Immature natural killer cell (primary cell): Measurements from ENCODE around the gene GYG1. TPM values are rescaled to one million over a fixed set of nuclear protein-coding genes. Genes with fewer than 3 reads are reported as not detected.
A peak's percentile ranks its signal among the peaks of the same experiment; 100 is the strongest.

Experiments
- DNase-seq, 3 donors: peaks; one replicate each; pipeline ENCODE4 v3.0.0; 2022; ENCODE audit warnings: mixed read lengths in 1 of 3
- H3K27ac Mint-ChIP-seq, 6 donors: one replicate each; pipeline ENCODE4 v1.8.0; 2020; ENCODE audit warnings: mixed read lengths in 6 of 6, mild to moderate bottlenecking in 5 of 6, inconsistent platforms in 4 of 6, moderate library complexity in 3 of 6
- H3K27me3 Mint-ChIP-seq, 3 donors: one replicate each; pipeline ENCODE4 v1.8.0; 2020 to 2021; ENCODE audit warnings: low read depth in 3 of 3, mild to moderate bottlenecking in 3 of 3, mixed read lengths in 3 of 3, moderate library complexity in 3 of 3, inconsistent platforms in 1 of 3
- H3K36me3 Mint-ChIP-seq, 3 donors: one replicate each; pipeline ENCODE4 v1.8.0; 2020; ENCODE audit warnings: mixed read lengths in 3 of 3, inconsistent platforms in 2 of 3, mild to moderate bottlenecking in 2 of 3
- H3K4me1 Mint-ChIP-seq, 2 donors: one replicate each; pipeline ENCODE4 v1.8.0; 2020; ENCODE audit warnings: inconsistent platforms in 2 of 2, mild to moderate bottlenecking in 2 of 2, mixed read lengths in 2 of 2, moderate library complexity in 1 of 2
- H3K4me3 Mint-ChIP-seq, 5 donors: one replicate each; pipeline ENCODE4 v1.8.0; 2020; ENCODE audit warnings: mild to moderate bottlenecking in 5 of 5, mixed read lengths in 5 of 5, inconsistent platforms in 3 of 5, moderate library complexity in 3 of 5
- H3K9me3 Mint-ChIP-seq, 6 donors: one replicate each; pipeline ENCODE4 v1.8.0; 2020; ENCODE audit warnings: mild to moderate bottlenecking in 6 of 6, mixed read lengths in 6 of 6, inconsistent platforms in 4 of 6, moderate library complexity in 3 of 6
- polyA plus RNA-seq, 3 donors: library from polyadenylated mRNA; unstranded; fragments of 300-500 nt; fragmentation: Illumina TruSeq; gene quantifications; one replicate each; pipeline ENCODE4 v1.2.3, GENCODE V29; 2021

Gene GYG1
- polyA plus RNA-seq, 3 donors from 2014 or later: 73.5 to 102 (median 91.8) TPM

DNA sequence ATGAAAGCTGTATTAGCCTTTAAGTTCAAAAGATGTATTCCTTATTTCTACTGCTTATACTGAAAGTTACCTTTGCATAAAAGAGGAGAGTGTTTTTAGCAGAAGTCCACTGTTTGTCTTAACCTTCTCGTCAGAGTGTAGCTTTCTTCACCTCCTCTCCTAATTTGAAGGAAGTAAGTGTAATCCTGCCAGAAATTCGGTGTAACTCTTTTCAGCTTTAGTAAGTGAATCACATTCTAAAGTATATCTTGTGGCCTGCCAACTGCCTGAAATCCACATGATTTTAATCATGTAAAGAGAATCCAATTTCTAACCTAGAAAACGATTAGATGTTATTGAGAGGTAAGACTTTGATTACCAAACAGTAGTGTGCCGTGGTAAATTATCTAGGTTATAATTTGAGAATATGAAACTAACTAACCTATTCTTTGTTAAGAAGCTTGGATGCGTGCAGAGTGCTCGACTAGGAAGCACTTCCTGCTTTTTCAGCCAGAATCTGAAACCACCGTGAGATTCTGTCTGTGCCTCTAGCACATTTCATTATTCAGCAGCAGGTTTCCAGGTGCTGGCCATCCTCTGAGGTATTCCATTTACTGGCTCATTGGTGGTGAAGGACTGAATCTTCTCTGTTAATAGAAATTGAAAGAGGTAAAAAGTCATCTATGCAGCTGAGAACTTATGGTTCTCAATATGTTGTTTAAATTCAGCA lies 7.5 kb downstream of the GYG1 start:
- Mint-ChIP-seq H3K9me3 (no peaks in the 10 kb centered on the region), H3K27me3 (no peaks in the 10 kb centered on the region), H3K36me3 (peaks cover 21 to 37% (median 21%) of the 10 kb centered on the region in 3 donors), H3K27ac (peak overlapping the region; percentile 77 to 96 (median 90)), H3K4me1 (peaks cover 42 to 74% of the 10 kb centered on the region in 2 donors), H3K4me3 (peak overlapping the region; percentile 34 to 75 (median 44))
- peak in 1 of 3 donors; percentile 39 for DNase-seq

DNA sequence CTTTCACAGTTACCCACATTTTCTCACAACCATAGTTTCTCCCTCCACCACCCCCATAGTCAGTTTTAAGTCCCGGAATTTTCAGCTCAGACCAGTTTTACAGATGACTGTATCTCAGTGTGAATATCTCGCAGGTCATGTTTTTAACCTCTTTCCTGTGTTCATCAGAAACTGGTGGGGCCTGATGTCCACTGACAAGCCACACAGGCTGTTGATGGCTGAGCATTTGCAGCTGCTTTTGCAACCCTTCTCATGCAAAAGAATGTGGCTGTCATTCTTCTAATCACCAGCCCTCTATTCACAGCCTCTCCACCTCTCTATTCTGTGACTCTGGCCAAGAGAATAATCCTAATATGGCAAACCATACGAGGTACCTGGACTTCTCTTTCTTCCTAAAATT lies 8.5 kb downstream of the GYG1 start:
- Mint-ChIP-seq H3K27ac (peak overlapping the region; percentile 77 to 94 (median 86)), H3K36me3 (peaks cover 21 to 40% (median 24%) of the 10 kb centered on the region in 3 donors), H3K27me3 (peaks cover 0 to 1% (median 0%) of the 10 kb centered on the region in 3 donors), H3K9me3 (no peaks in the 10 kb centered on the region), H3K4me3 (peak overlapping the region in 4 of 5 donors; percentile 43 to 80 (median 51)), H3K4me1 (peaks cover 40 to 78% of the 10 kb centered on the region in 2 donors)
- no peak for DNase-seq

DNA sequence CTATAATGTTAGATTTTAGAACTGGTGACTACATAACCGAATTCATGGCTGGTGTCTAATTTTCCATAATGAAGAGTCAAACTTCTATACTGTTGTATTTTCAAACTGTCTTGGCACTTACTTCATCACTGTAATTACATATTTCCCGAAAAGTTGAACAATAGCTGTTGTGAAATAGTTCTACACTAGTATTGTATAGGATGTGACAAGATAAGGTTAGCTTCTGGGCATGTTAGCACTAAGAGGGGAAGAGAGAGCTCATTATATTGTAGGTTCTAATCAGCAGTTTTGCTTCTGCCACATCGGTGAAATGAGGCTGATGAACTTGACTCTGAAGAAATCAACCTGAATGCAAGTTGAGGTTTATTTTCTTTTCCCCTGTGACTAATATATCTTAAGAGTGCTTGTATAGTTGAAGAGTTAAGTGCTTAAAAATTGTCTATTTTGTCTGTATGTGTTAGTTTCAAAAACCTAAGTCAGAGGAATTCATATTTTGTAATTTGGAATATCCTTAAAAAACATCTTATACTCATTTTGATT lies 8.9 kb downstream of the GYG1 start:
- Mint-ChIP-seq H3K27me3 (peaks cover 0 to 1% (median 0%) of the 10 kb centered on the region in 3 donors), H3K36me3 (peaks cover 21 to 37% (median 22%) of the 10 kb centered on the region in 3 donors), H3K4me1 (peaks cover 40 to 76% of the 10 kb centered on the region in 2 donors), H3K4me3 (peak overlapping the region in 4 of 5 donors; percentile 14 to 80 (median 51)), H3K27ac (peak overlapping the region; percentile 77 to 94 (median 86)), H3K9me3 (no peaks in the 10 kb centered on the region)
- DNase-seq: no peak

DNA sequence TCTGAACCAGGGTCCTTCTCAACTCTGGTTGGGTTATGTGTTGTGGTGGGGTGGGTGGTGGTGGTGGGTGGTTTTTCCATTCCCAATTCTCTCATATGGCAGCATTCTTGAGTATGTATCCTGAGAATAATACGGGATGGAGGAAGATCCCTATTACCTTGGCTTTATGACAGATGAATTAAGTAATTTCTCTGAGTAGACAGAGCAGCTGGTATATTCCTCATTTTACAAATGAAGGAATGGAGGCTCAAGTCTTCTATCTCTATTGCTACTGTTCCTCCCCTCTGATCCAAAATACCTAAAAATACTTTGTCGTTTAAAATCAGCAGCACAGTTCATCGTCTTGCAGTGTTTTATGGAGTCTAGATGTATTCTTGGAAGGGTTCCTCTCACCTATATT lies 10.4 kb downstream of the GYG1 start:
- Mint-ChIP-seq H3K9me3 (no peaks in the 10 kb centered on the region), H3K4me1 (peaks cover 40 to 67% of the 10 kb centered on the region in 2 donors), H3K27me3 (peaks cover 0 to 1% (median 0%) of the 10 kb centered on the region in 3 donors), H3K27ac (peak overlapping the region in 3 of 6 donors; percentile 7 to 49 (median 17)), H3K36me3 (peaks cover 10 to 34% (median 14%) of the 10 kb centered on the region in 3 donors), H3K4me3 (no peak overlapping the region)
- DNase-seq: no peak

DNA sequence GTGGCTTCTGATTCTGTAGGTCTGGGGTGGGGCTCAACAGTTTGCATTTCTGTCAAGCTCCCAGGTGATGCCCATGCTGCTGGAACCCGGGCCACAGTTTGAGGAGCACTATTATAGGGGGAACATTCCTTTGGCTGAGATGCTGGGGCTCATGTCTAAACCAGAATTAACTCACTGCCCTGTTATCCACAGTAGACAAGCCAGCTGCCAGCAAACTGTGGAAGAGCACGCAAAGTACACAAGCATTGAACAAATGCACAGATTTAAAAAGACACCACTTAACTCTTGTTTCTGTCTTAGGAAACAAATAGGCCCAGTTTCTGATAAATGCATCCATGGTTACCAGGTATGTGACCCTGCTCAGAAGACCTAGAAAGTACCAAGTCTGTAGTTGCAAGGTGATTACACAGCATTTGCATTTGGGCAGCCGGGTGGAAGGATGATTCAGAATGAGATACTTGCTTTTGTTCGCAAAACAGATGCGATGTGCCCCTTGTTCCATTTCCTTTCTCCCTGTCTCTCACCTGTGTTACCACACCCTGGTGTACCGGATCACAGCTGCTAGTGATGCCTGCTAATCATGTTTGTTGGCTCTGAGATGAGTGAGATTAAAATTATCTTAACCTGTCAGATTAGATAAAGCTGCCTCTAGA lies 12.4 kb downstream of the GYG1 start:
- H3K27me3 Mint-ChIP-seq: peaks cover 0 to 3% (median 0%) of the 10 kb centered on the region in 3 donors
- H3K4me3 Mint-ChIP-seq: no peak overlapping the region
- peaks cover 10 to 43% (median 14%) of the 10 kb centered on the region in 3 donors for H3K36me3 Mint-ChIP-seq
- H3K9me3 Mint-ChIP-seq: no peaks in the 10 kb centered on the region
- no peak for DNase-seq
- peaks cover 43 to 67% of the 10 kb centered on the region in 2 donors for H3K4me1 Mint-ChIP-seq
- H3K27ac Mint-ChIP-seq: peak overlapping the region in 1 of 6 donors; percentile 13

DNA sequence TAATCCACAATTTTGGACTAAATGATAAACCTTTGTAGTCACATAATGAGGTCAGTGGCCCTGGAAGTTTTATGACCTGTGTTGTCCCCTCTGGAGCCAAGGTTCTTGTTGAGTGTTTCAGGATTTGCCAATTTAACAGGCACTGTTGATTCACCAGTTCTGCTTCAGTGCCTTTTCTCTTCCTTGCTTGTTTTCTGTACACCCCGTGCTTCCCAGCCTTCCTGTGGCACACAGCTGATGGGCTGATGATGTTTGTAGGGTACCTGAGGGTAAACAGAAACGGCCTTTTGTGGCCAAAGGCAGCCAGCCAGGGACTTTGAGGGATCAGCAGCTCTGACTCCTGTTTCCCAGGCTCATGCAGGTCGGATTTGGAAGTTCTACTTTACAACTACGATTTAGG lies 13.3 kb downstream of the GYG1 start:
- H3K4me3 Mint-ChIP-seq: no peak overlapping the region
- no peak for DNase-seq
- H3K9me3 Mint-ChIP-seq: no peaks in the 10 kb centered on the region
- H3K4me1 Mint-ChIP-seq: peaks cover 42 to 67% of the 10 kb centered on the region in 2 donors
- peaks cover under 1 to 8% (median 3%) of the 10 kb centered on the region in 3 donors for H3K27me3 Mint-ChIP-seq
- H3K36me3 Mint-ChIP-seq: peaks cover 15 to 49% (median 18%) of the 10 kb centered on the region in 3 donors
- H3K27ac Mint-ChIP-seq: peak overlapping the region in 2 of 6 donors; percentile 9 to 35

DNA sequence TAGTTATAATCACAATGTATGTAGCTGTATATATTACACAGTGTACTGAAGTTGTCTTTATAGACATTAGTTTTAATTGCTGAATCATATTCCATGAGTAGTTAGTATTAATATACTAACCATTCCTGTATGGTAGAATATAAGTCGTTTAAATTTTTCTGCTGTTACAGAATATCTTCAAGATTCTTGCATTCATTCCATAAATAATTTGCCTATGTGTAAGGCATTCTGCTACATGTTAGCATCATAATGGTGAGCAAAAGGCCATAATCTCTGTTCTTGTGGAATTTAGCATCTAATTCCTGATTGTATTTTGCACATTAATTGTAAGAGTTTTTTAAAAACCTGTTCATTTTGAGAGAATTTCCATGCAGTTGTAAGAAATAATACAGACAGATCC lies 14.1 kb downstream of the GYG1 start:
- Mint-ChIP-seq H3K36me3 (peaks cover 20 to 53% (median 23%) of the 10 kb centered on the region in 3 donors), H3K4me1 (peaks cover 42 to 67% of the 10 kb centered on the region in 2 donors)

DNA sequence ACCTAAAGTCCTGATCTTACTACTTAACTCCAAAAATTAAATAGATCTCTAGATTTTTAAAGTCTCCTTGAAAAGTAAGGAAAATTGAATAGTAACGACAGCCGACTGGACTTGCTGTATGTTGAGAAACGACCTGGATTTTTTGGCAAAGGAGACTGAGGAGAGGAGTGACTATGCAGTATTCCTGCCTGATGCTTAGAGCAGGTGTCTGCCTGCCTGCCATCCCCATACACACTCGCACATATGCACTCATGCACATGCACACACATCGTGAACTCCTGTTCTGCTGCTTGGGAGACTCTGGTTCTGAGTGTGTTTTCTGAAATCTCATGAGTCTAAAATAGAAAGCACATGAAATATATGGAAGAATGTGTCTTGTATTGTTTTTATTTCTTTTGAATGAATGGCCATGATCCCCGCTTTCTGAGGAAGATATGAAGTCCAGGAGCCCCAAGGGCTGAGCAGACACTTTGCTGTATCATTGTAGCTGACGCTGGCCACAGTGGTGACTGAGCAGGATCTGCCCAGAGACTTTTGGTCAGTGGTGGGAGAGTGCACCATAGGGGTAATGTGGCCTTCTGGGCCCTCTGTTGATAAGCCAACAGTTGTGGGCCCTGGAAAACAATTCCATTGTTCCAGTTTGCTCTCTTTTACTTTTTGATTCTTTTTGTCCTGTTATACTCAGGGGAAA lies 16.4 kb downstream of the GYG1 start:
- peak overlapping the region; percentile 51 to 98 (median 92) for H3K27ac Mint-ChIP-seq
- no peak for DNase-seq
- H3K27me3 Mint-ChIP-seq: peaks cover 2 to 14% (median 8%) of the 10 kb centered on the region in 3 donors
- H3K9me3 Mint-ChIP-seq: no peaks in the 10 kb centered on the region
- peak overlapping the region in 1 of 5 donors; percentile 30 for H3K4me3 Mint-ChIP-seq
- peaks cover 50 to 68% of the 10 kb centered on the region in 2 donors for H3K4me1 Mint-ChIP-seq
- H3K36me3 Mint-ChIP-seq: peaks cover 28 to 58% (median 32%) of the 10 kb centered on the region in 3 donors

More for the DNA sequence above, 14.1 kb downstream of the GYG1 start:
- H3K4me3 Mint-ChIP-seq: no peak overlapping the region
- peaks cover 2 to 12% (median 7%) of the 10 kb centered on the region in 3 donors for H3K27me3 Mint-ChIP-seq
- no peak for DNase-seq
- no peaks in the 10 kb centered on the region for H3K9me3 Mint-ChIP-seq
- peak overlapping the region in 2 of 6 donors; percentile 3 to 26 for H3K27ac Mint-ChIP-seq

DNA sequence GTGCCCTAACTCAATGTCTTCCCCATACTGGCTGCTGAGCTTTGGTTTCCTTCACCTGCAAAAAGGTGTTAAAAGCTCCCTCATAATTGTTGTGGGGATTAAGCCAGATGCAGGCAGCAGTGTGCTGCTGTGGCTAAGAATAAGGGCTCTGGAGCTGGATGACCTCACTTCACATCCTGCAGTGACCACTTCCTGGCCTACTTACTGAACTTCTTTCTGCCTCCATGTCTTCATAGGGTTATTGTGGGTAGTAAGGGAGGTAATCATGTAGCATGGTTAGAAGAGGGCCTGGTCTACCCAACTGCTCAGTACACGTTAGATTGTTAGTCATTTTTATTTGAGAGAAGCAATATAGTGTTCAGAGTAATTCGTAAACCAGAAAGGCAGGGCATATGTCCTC lies 18.4 kb downstream of the GYG1 start:
- Mint-ChIP-seq H3K27ac (peak overlapping the region; percentile 91 to 98 (median 96)), H3K9me3 (no peaks in the 10 kb centered on the region), H3K27me3 (peaks cover 2 to 12% (median 11%) of the 10 kb centered on the region in 3 donors), H3K4me1 (peaks cover 53 to 76% of the 10 kb centered on the region in 2 donors), H3K4me3 (peak overlapping the region; percentile 69 to 85 (median 74)), H3K36me3 (peaks cover 34 to 62% (median 44%) of the 10 kb centered on the region in 3 donors)
- peak; percentile 80 to 87 (median 84) for DNase-seq

DNA sequence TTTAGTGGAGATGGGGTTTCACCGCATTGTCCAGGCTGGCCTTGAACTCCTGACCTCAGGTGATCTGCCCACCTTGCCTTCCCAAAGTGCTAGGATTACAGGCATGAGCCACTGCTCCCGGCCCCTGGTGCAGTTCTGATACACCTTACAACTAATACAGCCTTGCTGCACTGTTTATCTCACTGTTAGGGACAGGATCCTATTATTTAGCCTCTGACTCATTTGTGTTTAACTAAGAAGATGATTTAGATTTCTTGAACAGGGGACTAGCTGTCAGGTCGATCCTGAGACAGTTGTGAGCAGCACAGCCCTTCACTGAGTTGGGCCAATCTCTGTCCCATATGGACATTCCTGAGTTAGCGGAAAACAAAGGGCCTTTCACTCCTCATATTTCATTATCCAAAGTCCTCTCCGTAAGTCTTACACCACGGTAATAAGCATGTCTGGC lies 19.2 kb downstream of the GYG1 start:
- Mint-ChIP-seq H3K36me3 (peaks cover 40 to 69% (median 49%) of the 10 kb centered on the region in 3 donors), H3K9me3 (no peaks in the 10 kb centered on the region), H3K27me3 (peaks cover 2 to 14% (median 12%) of the 10 kb centered on the region in 3 donors), H3K27ac (peak overlapping the region; percentile 91 to 98 (median 96)), H3K4me1 (peaks cover 61 to 84% of the 10 kb centered on the region in 2 donors), H3K4me3 (peak overlapping the region in 4 of 5 donors; percentile 21 to 74 (median 59))
- DNase-seq: no peak

DNA sequence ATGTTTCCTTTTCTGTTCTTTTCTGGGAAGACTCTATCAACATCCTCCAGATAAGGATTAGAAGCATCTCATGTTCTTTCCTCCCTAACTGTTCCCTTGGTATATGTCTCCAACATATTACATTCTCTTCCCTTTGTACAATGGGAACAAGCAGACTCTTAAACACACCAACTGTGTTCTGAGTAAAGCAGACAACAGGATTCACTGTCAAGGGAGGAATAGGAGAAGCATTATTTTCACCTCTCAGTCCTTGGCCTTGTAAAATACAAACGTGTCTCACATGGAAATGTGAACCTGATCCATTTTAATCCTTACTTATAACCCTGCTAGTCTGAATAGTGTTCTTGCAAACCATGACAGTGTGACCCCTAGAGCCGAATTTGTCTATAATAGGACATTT lies 19.6 kb downstream of the GYG1 start:
- peaks cover 40 to 68% (median 52%) of the 10 kb centered on the region in 3 donors for H3K36me3 Mint-ChIP-seq
- H3K4me3 Mint-ChIP-seq: peak overlapping the region in 3 of 5 donors; percentile 50 to 74 (median 68)
- H3K27ac Mint-ChIP-seq: peak overlapping the region; percentile 91 to 98 (median 96)
- H3K9me3 Mint-ChIP-seq: no peaks in the 10 kb centered on the region
- peaks cover 64 to 87% of the 10 kb centered on the region in 2 donors for H3K4me1 Mint-ChIP-seq
- DNase-seq: no peak
- H3K27me3 Mint-ChIP-seq: peaks cover 2 to 14% (median 12%) of the 10 kb centered on the region in 3 donors

DNA sequence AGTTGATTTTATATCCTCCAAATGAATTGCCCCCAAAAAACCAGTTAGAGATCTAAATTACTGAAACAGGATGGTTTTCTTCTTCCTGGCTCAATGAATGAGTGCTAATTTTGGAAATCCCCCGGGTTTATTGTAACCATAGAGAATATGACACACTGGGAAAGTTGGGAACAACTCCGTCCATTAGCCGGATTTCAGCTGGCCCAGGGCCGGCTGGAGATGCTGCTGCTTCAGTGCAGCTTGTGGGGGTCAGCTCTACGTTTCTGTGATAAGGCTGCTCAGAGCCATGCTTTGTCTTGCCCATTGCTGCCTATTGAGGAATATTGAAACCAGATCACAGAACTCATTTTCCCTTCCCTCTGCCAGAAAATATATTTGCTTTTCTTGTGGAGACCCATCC lies 20.3 kb downstream of the GYG1 start:
- Mint-ChIP-seq H3K4me3 (peak overlapping the region in 1 of 5 donors; percentile 14), H3K36me3 (peaks cover 40 to 65% (median 52%) of the 10 kb centered on the region in 3 donors), H3K4me1 (peaks cover 68 to 91% of the 10 kb centered on the region in 2 donors), H3K9me3 (no peaks in the 10 kb centered on the region), H3K27me3 (peaks cover 2 to 14% (median 12%) of the 10 kb centered on the region in 3 donors), H3K27ac (peak overlapping the region in 5 of 6 donors; percentile 94 to 98 (median 97))
- DNase-seq: no peak

DNA sequence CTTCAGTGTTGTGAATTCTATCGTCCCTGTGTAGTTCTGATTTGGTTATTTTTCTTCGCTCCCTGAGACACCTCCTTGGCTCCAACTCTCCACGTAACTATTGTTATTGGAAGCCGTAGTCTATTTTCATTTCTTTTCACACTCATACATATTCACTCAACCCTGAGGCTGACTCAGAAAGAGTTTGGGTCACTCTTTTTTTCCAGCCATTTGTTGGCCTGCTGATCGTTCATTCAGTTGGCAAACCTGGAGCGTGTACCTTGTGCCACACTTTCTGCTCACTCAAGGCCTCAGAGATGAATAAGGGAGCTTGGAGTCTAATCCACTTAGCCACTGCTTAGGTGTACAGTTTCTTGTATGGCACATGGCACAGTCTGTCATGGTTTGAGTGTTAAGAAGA lies 22.4 kb downstream of the GYG1 start:
- Mint-ChIP-seq H3K27ac (peak overlapping the region in 5 of 6 donors; percentile 5 to 81 (median 42)), H3K36me3 (peaks cover 36 to 50% (median 47%) of the 10 kb centered on the region in 3 donors)

More for the DNA sequence above, 22.4 kb downstream of the GYG1 start:
- DNase-seq: no peak
- no peak overlapping the region for H3K4me3 Mint-ChIP-seq
- H3K4me1 Mint-ChIP-seq: peaks cover 58 to 85% of the 10 kb centered on the region in 2 donors
- peaks cover 2 to 14% (median 10%) of the 10 kb centered on the region in 3 donors for H3K27me3 Mint-ChIP-seq
- H3K9me3 Mint-ChIP-seq: no peaks in the 10 kb centered on the region
